Large intestine (tissue), 3 donors: Measurements from ENCODE around the gene BMP7. TPM values are rescaled to one million over a fixed set of nuclear protein-coding genes. Genes with fewer than 3 reads are reported as not detected.

Experiments used
- DNase-seq, 2 donors: peaks; one replicate each; pipeline versions ENCODE4 v3.0.0 to v3.0.0-alpha.2; 2013
- H3K27ac ChIP-seq: one replicate; pipeline ENCODE4 v1.5.1; 2013; ENCODE audit warnings: low read length
- H3K27me3 ChIP-seq: 2 replicates; pipeline ENCODE4 v1.6.1; 2013; ENCODE audit warnings: low read length; ENCODE audit not compliant: control insufficient read depth, insufficient read depth
- H3K36me3 ChIP-seq: 2 replicates; pipeline ENCODE4 v1.6.1; 2013; ENCODE audit warnings: low read length; ENCODE audit not compliant: control insufficient read depth, insufficient read depth
- H3K4me1 ChIP-seq: one replicate; pipeline ENCODE4 v1.6.1; 2013; ENCODE audit warnings: low read length; ENCODE audit not compliant: control insufficient read depth, insufficient read depth
- H3K4me3 ChIP-seq: one replicate; pipeline ENCODE4 v1.5.1; 2013; ENCODE audit warnings: low read length
- H3K9me3 ChIP-seq: one replicate; pipeline ENCODE4 v1.6.1; 2013; ENCODE audit warnings: mild to moderate bottlenecking, low read depth, low read length, moderate library complexity; ENCODE audit not compliant: control insufficient read depth
- WGBS: methylation state at CpG from one replicate; pipeline ENCODE4 v1.1.5; 2013; ENCODE audit warnings: low lambda C conversion rate; ENCODE audit not compliant: insufficient coverage; 5-methylcytosine and 5-hydroxymethylcytosine counted together
- polyA plus RNA-seq: library from polyadenylated mRNA; unstranded; fragments of 120-200 nt; gene quantifications from one replicate; pipeline ENCODE4 v1.2.1, GENCODE V29; 2013

The BMP7 gene
- polyA plus RNA-seq, 1 donor: 3.0 TPM

DNA sequence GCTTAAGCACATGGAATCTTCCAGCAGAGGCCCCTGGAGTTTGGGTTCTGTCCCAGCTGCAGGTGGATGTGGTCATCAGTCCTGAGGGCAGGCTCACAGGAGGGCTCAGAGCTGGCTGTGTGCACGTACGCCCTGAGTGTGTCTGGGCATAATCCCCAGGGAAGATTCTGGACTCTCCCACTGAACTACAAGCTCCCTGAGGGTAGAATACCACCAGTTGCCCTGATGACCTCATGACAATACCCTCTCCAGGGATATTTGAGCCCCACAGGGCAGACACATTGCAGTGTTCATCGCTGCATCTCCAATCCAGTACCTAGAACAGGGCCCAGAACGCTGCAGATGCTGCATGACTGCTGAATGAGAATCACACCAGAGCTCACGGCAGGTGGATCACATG, 92.5 kb downstream of the BMP7 start:
- Histone ChIP-seq H3K4me3 (no peak overlapping the region), H3K27ac (no peak overlapping the region), H3K36me3 (no peaks in the 10 kb centered on the region), H3K27me3 (no peaks in the 10 kb centered on the region), H3K4me1 (no peaks in the 10 kb centered on the region), H3K9me3 (no peaks in the 10 kb centered on the region)
- no peak for DNase-seq
- WGBS: no CpG with 5 or more reads among the region's 5 CpGs

- Histone ChIP-seq H3K4me3 (no peak overlapping the region), H3K4me1 (no peaks in the 10 kb centered on the region), H3K27me3 (no peaks in the 10 kb centered on the region), H3K9me3 (no peaks in the 10 kb centered on the region), H3K36me3 (no peaks in the 10 kb centered on the region), H3K27ac (no peak overlapping the region)
- WGBS: no CpG with 5 or more reads among the region's 15 CpGs
- no peak for DNase-seq
These were observed 93.4 kb downstream of the BMP7 start for GRCh38 chr20:57173041-57173440.

DNA sequence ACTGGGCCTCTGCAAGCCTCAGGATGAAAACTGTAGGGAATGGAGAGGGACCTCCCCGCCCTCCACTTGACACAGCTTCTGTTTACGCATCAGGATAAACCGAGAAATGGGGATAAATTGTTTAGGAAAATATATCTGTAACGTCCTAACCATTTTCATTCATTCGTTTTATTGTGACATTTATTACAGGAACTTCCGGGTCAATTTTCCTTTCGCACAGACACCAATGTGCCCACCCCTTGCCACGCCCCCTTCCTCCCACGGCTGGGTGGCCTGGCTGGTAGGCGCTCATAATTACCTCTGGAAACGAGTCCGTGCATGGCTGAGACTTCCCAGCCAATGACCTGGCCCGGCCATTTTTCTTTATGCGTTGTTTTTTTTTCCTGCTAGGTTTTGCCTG, 96.1 kb downstream of the BMP7 start:
- Histone ChIP-seq H3K27me3 (no peaks in the 10 kb centered on the region), H3K4me3 (no peak overlapping the region), H3K9me3 (no peaks in the 10 kb centered on the region), H3K27ac (no peak overlapping the region), H3K36me3 (no peaks in the 10 kb centered on the region), H3K4me1 (no peaks in the 10 kb centered on the region)
- WGBS: 78% methylated on average over 4 of the region's 14 CpGs
- no peak for DNase-seq

DNA sequence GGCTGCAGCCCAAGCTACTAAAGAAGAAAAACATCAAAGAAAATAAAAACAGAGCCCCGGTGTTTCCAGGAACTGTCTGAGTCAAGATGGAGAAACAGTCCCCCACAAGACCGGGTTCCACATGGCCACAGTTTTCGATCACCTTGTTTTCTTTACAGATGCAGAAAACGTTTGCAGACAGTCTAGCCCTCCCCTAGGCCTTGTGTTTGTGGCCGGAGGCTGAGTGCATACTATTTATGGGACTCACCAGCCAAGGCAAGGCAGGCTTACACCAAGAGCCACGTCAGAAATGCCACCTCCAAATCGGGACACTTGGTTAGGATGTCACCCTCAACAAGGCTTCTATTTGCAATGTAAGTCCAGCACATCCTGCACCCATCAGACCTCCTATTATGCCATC, 97.3 kb downstream of the BMP7 start:
- DNase-seq: no peak
- H3K9me3 ChIP-seq: peaks cover 4% of the 10 kb centered on the region
- no peaks in the 10 kb centered on the region for H3K27me3 ChIP-seq
- no peaks in the 10 kb centered on the region for H3K36me3 ChIP-seq
- H3K27ac ChIP-seq: no peak overlapping the region
- H3K4me3 ChIP-seq: no peak overlapping the region
- H3K4me1 ChIP-seq: no peaks in the 10 kb centered on the region
- WGBS: no CpG with 5 or more reads among the region's 7 CpGs

DNA sequence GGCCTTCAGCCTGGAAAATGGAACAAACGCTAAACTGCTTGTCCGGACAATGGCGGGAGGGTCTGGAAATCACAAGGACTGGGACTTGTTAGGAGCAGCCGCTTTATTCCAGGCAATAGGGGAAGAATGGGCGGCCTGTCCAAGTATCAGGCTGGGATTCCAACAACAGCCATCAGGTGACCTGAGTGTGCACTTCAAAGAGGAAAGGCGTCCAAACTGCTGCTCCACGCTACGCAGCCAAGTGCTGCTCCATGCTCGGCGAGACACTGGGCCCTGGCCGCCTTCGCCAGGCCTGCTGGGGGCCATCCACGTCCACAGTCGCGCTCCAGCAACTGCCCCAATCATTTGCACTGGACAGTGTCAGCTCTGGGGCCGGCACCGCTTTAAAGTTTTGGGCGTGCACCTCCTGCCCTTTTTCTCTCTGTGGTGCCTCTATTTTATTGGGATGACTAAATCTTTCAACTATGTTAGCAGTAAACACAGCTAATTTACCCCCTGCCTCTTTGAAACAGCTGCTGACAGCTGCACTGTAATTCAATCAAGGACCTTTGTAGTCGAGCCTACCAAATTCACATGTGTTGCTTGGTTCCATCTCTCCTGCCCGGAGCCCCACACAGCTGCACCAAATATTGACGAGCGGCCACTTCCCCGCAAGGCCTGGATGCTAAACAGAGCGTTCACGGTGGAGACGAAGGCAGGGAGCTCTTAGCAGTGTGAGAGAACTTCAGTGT, 98.3 kb downstream of the BMP7 start:
- Histone ChIP-seq H3K27ac (peak overlapping the region; percentile 33), H3K4me1 (no peaks in the 10 kb centered on the region), H3K9me3 (peaks cover 4% of the 10 kb centered on the region), H3K27me3 (no peaks in the 10 kb centered on the region), H3K36me3 (no peaks in the 10 kb centered on the region), H3K4me3 (no peak overlapping the region)
- DNase-seq: peak; percentile 30 to 37
- 70% methylated on average over 5 of the region's 26 CpGs for WGBS

DNA sequence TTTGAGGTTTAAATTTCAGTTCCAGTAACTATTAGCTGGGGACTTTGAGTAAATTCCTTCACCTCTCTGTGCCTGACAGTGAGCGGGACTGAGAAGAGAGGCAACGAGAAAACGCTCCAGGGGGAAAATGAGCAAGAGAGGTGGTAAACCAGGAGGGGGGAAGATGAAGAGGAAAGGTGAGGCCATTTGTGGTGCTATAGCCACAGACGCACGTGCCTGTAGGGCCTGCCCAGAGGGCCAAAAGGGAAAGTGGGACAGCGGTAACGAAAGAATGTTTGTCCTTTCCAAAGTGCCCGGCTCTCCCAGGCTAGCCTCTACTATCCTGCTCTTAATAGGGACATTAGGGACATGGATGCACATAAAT, 99.2 kb downstream of the BMP7 start:
- Histone ChIP-seq H3K27me3 (no peaks in the 10 kb centered on the region), H3K4me3 (no peak overlapping the region), H3K9me3 (peaks cover 4% of the 10 kb centered on the region), H3K27ac (no peak overlapping the region), H3K4me1 (no peaks in the 10 kb centered on the region), H3K36me3 (no peaks in the 10 kb centered on the region)
- DNase-seq: no peak
- no CpG with 5 or more reads among the region's 8 CpGs for WGBS

GRCh38 chr20:57166568-57167291, 99.7 kb downstream of the BMP7 start:
- no peaks in the 10 kb centered on the region for H3K36me3 ChIP-seq
- H3K4me1 ChIP-seq: no peaks in the 10 kb centered on the region
- no peak overlapping the region for H3K27ac ChIP-seq
- H3K4me3 ChIP-seq: no peak overlapping the region
- H3K27me3 ChIP-seq: no peaks in the 10 kb centered on the region
- WGBS: 80% methylated on average over 1 of the region's 18 CpGs
- peaks cover 4% of the 10 kb centered on the region for H3K9me3 ChIP-seq
- no peak for DNase-seq

- H3K27me3 ChIP-seq: no peaks in the 10 kb centered on the region
- peaks cover 4% of the 10 kb centered on the region for H3K9me3 ChIP-seq
- H3K4me1 ChIP-seq: no peaks in the 10 kb centered on the region
- WGBS: no CpG with 5 or more reads among the region's 13 CpGs
- no peak for DNase-seq
- H3K4me3 ChIP-seq: no peak overlapping the region
- H3K27ac ChIP-seq: no peak overlapping the region
- no peaks in the 10 kb centered on the region for H3K36me3 ChIP-seq
These were observed 100.9 kb downstream of the BMP7 start for GRCh38 chr20:57165427-57166004.

- Histone ChIP-seq H3K9me3 (peaks cover 4% of the 10 kb centered on the region), H3K27ac (no peak overlapping the region), H3K4me3 (no peak overlapping the region), H3K27me3 (no peaks in the 10 kb centered on the region), H3K36me3 (no peaks in the 10 kb centered on the region), H3K4me1 (no peaks in the 10 kb centered on the region)
- WGBS: no CpG with 5 or more reads among the region's 7 CpGs
- DNase-seq: no peak
These were observed 101.6 kb downstream of the BMP7 start for GRCh38 chr20:57164872-57165271.

DNA sequence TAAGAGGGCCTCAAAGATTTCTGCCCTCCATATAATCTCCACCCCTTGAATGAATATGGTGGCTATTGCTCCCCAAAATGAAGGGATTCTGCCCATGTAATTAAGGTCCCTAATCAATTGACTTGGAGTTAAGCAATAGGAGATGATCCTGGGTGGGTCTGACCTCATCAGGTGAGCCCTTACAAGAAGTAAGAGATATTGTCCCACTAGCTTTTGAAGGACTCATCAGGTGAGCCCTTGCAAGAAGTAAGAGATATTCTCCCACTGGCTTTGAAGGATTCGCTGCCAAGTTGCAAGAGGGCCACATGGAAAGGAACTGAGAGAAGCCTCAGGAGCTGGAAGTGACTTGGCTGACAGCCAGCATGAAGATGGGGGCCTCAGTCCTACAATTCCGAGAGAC, 103.4 kb downstream of the BMP7 start:
- no peak for DNase-seq
- no peaks in the 10 kb centered on the region for H3K27me3 ChIP-seq
- no CpG with 5 or more reads among the region's 2 CpGs for WGBS
- no peak overlapping the region for H3K27ac ChIP-seq
- no peaks in the 10 kb centered on the region for H3K4me1 ChIP-seq
- no peak overlapping the region for H3K4me3 ChIP-seq
- H3K9me3 ChIP-seq: peaks cover 4% of the 10 kb centered on the region
- H3K36me3 ChIP-seq: no peaks in the 10 kb centered on the region

DNA sequence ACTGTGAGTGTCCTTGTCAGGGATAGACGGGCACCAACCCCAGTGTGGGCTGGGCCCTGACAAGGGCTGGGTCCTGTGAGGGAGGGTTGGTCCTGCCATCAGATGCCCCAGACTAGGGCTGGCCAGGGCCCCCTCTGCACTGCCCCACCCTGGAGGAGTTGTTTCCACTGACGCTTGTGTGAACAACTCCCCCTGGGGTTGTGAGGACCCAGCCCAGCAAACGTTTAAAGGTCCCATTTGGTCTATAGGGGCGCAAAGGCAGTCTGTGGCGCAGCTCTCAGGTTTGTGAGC, 104.1 kb downstream of the BMP7 start:
- WGBS: no CpG with 5 or more reads among the region's 5 CpGs
- H3K4me3 ChIP-seq: no peak overlapping the region
- H3K27ac ChIP-seq: no peak overlapping the region
- DNase-seq: no peak
- H3K36me3 ChIP-seq: no peaks in the 10 kb centered on the region
- H3K9me3 ChIP-seq: peaks cover 4% of the 10 kb centered on the region
- H3K4me1 ChIP-seq: no peaks in the 10 kb centered on the region
- H3K27me3 ChIP-seq: no peaks in the 10 kb centered on the region
